Activated CD4-positive, alpha-beta T cell treated with anti-CD3 and anti-CD28 coated beads, Interleukin-2, Interleukin-4, amounts not matched to agents 100 ng/mL and 50 ng/mL, durations not matched to agents 16 hours and 8 hours (primary cell): ENCODE results near the gene SPATA3.

ENCODE experiments used
- DNase-seq: peaks from one replicate; pipeline ENCODE4 v3.0.0-alpha.2; 2020; ENCODE audit warnings: low spot score

Gene SPATA3

DNA sequence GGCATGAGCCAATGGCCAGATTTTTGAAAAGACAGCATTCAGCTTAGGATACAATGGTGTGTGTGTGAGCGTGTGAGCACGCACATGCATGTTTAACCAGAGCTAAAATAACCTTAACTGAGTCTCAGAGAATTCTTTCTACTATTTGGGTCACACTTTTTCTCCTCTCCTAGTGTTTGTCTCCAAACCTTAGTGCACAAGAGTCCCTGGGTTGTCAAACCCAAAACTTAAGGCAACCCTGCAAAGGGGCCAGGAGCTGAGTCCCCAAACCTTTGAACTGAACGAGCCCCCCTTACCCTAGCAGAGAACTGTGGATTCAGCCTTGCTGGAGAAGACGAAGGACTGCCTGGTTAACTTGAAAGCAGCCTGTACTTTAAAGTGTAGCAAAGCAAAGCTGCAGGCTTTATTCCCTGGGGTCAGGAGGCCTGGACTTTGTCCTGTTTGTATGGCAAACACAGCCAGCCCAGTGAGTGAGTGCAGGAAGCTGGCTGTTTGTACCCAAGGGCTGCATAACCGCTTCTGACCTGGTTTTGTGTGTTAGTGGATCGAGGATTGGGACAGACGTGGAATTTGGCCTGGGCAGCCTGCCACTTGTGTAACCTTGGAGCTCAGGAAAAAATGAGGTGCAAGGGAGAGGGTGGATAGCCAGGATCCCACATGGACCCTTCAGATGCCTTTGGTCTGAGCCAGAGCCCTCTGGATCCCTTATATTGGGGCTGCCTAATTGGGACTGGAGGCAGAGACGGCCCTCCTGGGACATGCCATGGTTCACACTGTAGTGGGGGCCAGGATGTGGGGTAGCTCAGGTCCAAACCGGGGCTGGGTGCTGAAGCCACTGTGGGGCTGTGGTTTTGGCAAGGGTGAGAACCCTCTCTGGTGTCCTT lies 54.3 kb downstream of the SPATA3 start:
- no peak for DNase-seq

DNA sequence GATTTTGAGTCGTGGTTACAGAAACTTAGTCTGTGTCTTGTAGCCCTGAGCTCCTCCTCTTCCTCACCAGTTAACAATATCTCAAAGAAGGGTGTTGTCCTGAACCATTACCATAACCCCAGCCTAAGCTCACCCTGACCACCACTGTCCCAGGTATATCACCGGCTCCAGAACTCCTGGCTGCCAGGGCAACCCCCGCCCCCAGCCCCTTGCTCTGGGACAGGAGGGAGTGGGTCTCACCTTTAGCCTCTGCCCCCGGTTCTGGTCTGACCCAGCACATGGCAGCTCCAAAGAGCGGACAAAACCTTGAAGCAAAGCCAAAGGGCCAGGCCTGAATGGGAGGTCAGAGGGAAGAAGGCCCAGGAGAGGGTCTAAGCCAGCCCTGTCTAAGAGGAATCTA lies 55.2 kb downstream of the SPATA3 start:
- DNase-seq = no peak

DNA sequence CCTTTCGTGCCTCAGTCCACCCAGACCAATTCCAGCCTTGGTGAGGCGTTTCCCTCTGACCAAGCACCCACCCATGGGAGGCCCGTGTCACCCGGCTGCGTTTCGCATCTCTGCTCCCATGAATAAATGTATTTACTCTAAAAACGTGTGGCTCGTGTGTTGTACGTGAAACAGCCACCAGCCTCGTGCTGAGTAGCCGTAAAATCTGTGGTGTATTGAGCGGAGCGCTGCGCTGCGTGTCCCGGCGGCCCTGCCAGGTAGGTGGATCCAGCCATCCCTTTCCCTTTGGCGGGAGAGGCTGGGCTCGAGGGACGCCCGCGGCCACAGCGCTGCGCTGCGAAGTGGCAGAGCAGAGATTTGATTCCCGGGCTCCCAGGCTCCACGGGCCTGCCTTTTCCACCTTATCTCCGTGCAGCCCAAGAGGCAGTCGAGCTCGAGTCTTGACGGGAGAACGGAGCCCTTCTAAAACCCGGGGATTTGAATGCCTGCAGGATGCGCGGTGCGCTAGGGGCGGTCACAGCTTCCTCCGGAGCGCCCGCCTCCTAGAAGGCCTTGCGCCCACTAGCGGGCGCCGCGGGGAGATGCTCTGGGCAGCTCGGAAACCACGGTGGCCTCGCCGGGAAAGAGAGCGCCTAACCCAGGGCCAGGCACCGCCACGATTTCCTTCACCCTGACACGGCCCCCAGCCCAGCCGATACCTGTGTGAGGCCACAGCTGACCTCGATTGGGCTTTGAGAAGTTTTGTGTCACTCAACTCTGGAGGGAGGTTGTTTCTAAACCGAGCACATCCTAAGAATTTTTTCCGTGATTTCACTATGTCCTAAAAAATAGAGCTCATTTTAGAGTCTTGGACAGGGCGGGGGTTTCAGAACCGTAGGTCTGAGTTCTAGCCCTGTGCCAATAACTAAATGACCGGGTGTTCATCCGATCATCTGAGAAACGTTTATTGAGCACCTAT lies 56.9 kb downstream of the SPATA3 start:
- DNase-seq = peak; percentile 89

DNA sequence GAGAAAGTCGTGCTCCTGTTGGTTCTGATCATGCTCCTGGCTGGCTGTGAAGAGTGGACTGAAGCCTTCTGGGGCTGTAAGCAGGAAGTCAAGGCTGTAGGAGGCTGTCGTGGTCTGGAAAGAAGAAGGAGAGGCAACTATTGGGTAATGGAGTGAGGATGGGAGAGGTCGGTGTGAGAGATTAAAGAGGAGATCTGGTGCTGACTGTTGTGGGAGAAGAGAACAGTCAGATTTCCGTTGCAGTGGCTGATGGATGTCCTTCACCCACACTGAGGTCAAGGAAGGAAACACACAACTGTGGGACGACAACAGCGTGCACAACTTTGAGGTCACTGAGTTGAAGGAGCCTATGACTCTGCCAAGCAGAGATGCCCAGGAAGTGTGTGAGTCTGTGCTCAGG lies 57.9 kb downstream of the SPATA3 start:
- no peak for DNase-seq

DNA sequence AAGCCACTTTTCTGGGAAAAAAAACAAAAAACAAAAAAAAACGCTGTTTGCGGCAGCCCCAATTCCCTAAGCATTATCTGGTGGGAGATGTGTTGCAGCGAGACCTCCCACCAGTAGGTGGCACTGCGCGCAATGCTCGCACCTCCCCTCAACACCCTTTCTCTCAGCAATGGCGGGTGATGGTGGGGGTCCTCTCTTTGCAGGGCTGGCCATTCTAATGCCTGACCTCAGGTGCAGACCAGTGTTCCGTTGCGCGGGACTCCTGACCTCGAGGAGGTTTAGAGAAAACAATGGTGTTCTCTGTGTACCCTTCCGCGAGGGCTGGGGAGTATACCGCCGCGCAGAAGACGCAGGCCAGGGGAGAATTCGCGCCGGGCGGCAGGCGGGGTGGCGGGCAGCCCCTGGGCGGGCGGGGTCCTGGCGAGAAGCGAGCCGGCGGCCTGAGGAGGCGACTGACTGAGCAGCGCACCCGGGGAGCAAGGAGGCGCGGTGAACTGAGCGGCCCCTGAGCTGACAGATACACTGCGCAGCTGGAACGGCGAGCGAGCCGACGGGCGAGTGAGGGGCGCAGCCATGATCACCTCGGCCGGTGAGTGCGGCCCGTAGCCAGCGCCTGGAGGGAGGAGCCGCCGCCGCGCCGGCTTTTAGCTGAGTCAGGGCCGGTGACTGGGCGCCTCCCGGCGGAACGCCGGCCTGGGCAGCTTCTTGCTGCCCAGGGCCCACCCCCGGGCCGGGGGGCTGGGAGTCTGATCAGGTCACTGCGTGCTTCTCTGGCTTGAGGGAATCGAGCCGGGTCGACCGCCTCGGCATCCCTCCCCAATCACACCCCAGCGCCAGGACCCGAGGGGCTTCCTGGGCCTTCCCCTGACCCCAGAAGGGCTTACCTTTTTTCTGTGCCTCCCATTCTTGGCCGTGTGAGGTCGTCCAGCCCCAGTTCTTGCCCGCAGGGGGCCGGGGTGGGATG lies 60.8 kb downstream of the SPATA3 start, which contains the start of gene PSMD1:
TSS of gene PSMD1 (plus strand) at position 415 of the 964 bp plus-strand sequence. CDS start at position 574, 159 bp downstream.
- DNase-seq = peak; percentile 95

DNA sequence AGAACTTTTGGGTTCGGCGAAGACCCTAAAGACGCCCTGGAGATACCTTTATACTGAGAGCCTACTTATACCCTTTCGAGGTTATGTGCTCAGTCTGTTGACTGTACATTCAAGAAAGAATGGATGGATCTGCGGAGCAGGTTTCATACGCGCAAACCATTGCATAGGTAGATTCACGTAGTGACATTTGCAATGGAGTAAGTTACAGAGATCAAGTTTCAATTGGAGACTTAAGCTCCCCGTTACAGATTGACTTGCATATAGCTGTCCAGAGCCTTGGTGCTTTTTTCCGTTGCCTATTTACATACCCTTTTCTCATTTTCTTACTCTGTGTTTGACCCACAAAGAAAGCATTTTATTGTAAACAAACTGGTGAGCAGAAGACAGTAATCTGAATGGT lies 61.7 kb downstream of the SPATA3 start:
- no peak for DNase-seq
